Heart left ventricle (tissue), 16 donors: ENCODE data around the gene ANKRD11. TPM values are rescaled to one million over a fixed set of nuclear protein-coding genes. Genes with fewer than 3 reads are reported as not detected.
A peak's percentile ranks its signal among the peaks of the same experiment; 100 is the strongest.
"Not testable (repeated sequence)": the region's sequence is repeated elsewhere in the genome, so short reads cannot be mapped to it uniquely, and the experiment has no call there.

Source experiments
- ATAC-seq, 4 donors: fragments of 200-7000 bp; cut with Tn5 transposase; one replicate each; pipeline ENCODE4 v1.9.1; 2020 to 2022; ENCODE audit warnings: moderate library complexity in 4 of 4, mild to moderate bottlenecking in 3 of 4, moderate number of reproducible peaks in 1 of 4
- DNase-seq, 5 donors: peaks; one replicate each; pipeline ENCODE4 v3.0.0-alpha.2; 2020
- H3K27ac ChIP-seq, 12 donors: fragments of 200-600 bp; sonication (generic) in 4 of 12; one replicate each; pipeline versions ENCODE4 v1.5.0 to v1.8.0; 2016 to 2022; ENCODE audit warnings: mild to moderate bottlenecking in 2 of 12
- H3K27me3 ChIP-seq, 9 donors: fragments of 200-600 bp; sonication (generic) in 2 of 9; one replicate each; pipeline versions ENCODE4 v1.5.1 to v1.8.0; 2016 to 2022; ENCODE audit warnings: mild to moderate bottlenecking in 3 of 9
- H3K36me3 ChIP-seq, 9 donors: fragments of 200-600 bp; sonication (generic) in 2 of 9; one replicate each; pipeline versions ENCODE4 v1.5.0 to v1.8.0; 2018 to 2022; ENCODE audit warnings: mild to moderate bottlenecking in 2 of 9
- H3K4me1 ChIP-seq, 12 donors: fragments of 200-600 bp; sonication (generic) in 4 of 12; one replicate each; pipeline versions ENCODE4 v1.5.0 to v1.8.0; 2016 to 2022; ENCODE audit warnings: mild to moderate bottlenecking in 3 of 12
- H3K4me3 ChIP-seq, 12 donors: fragments of 200-600 bp; sonication (generic) in 4 of 12; one replicate each; pipeline versions ENCODE4 v1.5.0 to v1.8.0; 2017 to 2022; ENCODE audit warnings: mild to moderate bottlenecking in 9 of 12, moderate library complexity in 4 of 12
- H3K9me3 ChIP-seq, 12 donors: fragments of 200-600 bp; sonication (generic) in 4 of 12; one replicate each; pipeline versions ENCODE4 v1.5.0 to v1.8.0; 2016 to 2022; ENCODE audit warnings: mild to moderate bottlenecking in 1 of 12
- CTCF ChIP-seq, 12 donors: fragments of 200-600 bp; sonication (generic) in 4 of 12; IDR thresholded peaks; one replicate each; pipeline versions ENCODE4 v1.5.0 to v1.8.0; 2018 to 2022; ENCODE audit warnings: antibody characterized with exemption in 12 of 12, mild to moderate bottlenecking in 5 of 12
- POLR2A ChIP-seq, 2 donors: fragments of 450-650 bp; IDR thresholded peaks; one replicate each; pipeline ENCODE4 v1.6.1; 2017; ENCODE audit warnings: antibody characterized with exemption in 2 of 2, mild to moderate bottlenecking in 2 of 2, moderate library complexity in 2 of 2
- WGBS, 4 donors: extraction: QIAGEN DNeasy Blood & Tissue Kit in 2 of 4; methylation state at CpG; one replicate each; pipeline versions ENCODE4 v1.1.5 to v1.1.7; 2013 to 2018; 5-methylcytosine and 5-hydroxymethylcytosine counted together
- intact Hi-C, 10 donors: fragments of 100-400 bp; cut with DNase I; formaldehyde crosslinking; loops; one replicate each; pipeline versions ENCODE4 v1.11.1 to v1.14.2; 2022
- polyA plus RNA-seq, 2 donors: library from polyadenylated mRNA; stranded (reverse); fragments of 200-250 nt; gene quantifications; one replicate each; pipeline ENCODE4 v1.2.3, GENCODE V29; 2013
- total RNA-seq, 9 donors: library from RNA; depleted of rRNA in 2 of 9; stranded (reverse); fragments of >200 nt in 2 of 9; fragmentation: NEBNext Ultra II Directional in 3 of 9; extraction: Animal tissue kit (Norgen Biotek cat#: 25700) in 3 of 9; gene quantifications; one replicate each; pipeline versions ENCODE4 v1.1.0 to v1.2.4, GENCODE V29; 2016 to 2023
- donor health status: ischemic (EF 13 %, LVEDD 7.1; RV severe dilation, severe dysfunction).
- donor health status: healthy with polysubstance abuse.
- donor health status: DM: no; HTN: yes; CAD: no.
- donor health status: DM: no; HTN: no; CAD: no.
- donor health status: ischemic (EF 25% LVEDD 6.9; RV normal size, moderate dysfunction).
- donor health status: ischemic (EF 25% LVEDD 5.7; RV mildly dilated, moderate dysfunction).
- donor health status: healthy.
- donor health status: DM: yes; HTN: yes; CAD: no.
- donor health status: ischemic (EF 35%, LVEDD 5.7; RV mildly dilated, moderate dysfunction).
- donor health status: nonischemic (EF 11% LVEDD 7.7; RV severe dilation, severe dysfunction).
- donor health status: DM: yes; HTN: yes; CAD: no.
- donor health status: PGD.
- donor health status: ischemic (EF 29% LVEDD 5.4; RV normal size, mild dysfunction).
- donor health status: nonischemic (EF 23%, LVEDD 6.1; RV moderate dilation, normal function).

The ANKRD11 gene
- total and polyA plus RNA-seq, 11 donors, result 53.6 to 123 (median 67.7) TPM

DNA sequence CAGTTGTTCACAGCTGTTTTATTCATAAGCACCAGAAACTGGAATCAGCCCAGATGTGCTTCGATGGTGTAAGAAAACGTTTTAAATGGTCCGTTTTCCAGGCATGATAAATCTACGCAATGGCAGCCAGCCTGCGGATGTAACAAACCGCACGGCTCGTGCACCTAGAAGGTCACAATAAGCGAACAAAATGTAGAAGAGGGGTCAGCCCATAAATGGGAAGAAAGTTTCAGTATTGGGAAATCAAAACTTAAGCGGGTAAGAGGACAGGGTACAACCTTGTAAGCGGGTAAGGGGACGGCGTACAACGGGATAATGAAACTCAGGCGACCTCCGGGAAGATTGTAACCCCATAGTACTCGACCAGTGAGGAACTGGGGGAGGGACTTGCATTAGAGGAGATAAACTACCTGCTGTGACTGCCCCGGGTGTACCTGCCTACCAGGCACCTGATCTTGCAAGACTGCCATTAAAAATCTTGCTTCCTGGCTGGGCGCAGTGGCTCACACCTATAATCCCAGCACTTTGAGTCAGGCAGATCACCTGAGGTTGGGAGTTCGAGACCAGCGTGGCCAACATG is 66.6 kb downstream of the ANKRD11 start:
- Histone ChIP-seq H3K27ac (peak overlapping the region in 1 of 12 donors; percentile 39), H3K9me3 (no peaks in the 10 kb centered on the region), H3K36me3 (peaks cover 0 to 4% (median 0%) of the 10 kb centered on the region in 9 donors), H3K4me1 (peaks cover 7 to 66% (median 44%) of the 10 kb centered on the region in 12 donors), H3K27me3 (no peaks in the 10 kb centered on the region), H3K4me3 (no peak overlapping the region)
- ATAC-seq, result no peak
- TF ChIP-seq POLR2A (IDR thresholded peaks at IDR 0.05), result no peak
- TF ChIP-seq CTCF (IDR thresholded peaks at IDR 0.05), result no peak
- intact Hi-C loops, result no loop called here
- WGBS, 4 donors, result 80 to 86% (median 84%) methylated on average over 21 of the region's 21 CpGs
- peak in 1 of 5 donors; percentile 7 for DNase-seq

DNA sequence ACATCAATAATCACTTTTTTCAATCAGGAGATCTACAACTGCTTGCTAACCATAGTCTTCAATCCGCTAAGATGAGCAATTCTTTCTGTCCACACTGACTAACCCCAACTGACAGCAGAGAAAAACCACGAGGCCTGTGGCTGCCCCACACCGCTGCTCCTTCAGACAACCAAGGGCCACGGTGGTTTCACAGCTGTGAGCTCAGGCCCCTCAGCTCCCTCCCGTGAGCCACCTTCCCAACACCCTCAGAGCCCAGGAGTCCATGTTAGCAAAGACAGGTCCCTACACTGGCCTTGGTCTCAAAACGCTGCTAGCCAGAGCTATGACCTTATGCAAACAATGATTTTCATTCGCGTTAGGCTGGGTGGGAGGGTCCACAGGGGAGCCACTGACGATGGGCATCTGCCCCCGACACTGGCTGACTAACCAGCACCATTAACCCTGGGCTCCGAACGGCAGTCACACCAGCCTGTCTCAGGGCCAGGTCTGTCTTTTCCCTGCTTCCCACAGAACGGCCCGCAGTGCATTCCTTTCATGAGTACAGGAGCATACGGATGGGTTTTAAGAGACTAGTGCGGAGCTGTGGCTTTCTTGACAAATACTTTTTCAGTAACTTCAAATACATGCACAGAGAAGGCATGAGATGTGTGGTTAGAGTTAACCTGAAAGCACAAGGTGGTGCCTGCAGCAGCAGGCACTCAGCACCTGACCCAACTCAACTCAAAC is 67.3 kb downstream of the ANKRD11 start:
- H3K4me3 ChIP-seq, result peak overlapping the region in 1 of 12 donors; percentile 1
- DNase-seq (peak in 1 of 5 donors; percentile 44), ATAC-seq (peak; percentile 23 to 53 (median 48))
- no peak for TF ChIP-seq POLR2A (IDR thresholded peaks at IDR 0.05)
- no peak for TF ChIP-seq CTCF (IDR thresholded peaks at IDR 0.05)
- WGBS, 4 donors, result 32 to 43% (median 37%) methylated on average over 14 to 16 of the region's 16 CpGs
- peaks cover 0 to 4% (median 0%) of the 10 kb centered on the region in 9 donors for H3K36me3 ChIP-seq
- intact Hi-C loops, result no loop called here
- H3K9me3 ChIP-seq, result no peaks in the 10 kb centered on the region
- H3K4me1 ChIP-seq, result peaks cover 7 to 66% (median 46%) of the 10 kb centered on the region in 12 donors
- H3K27ac ChIP-seq, result peak overlapping the region in 8 of 12 donors; percentile 4 to 44 (median 29)
- H3K27me3 ChIP-seq, result no peaks in the 10 kb centered on the region

GRCh38 chr16:89422527-89422904 is 67.8 kb downstream of the ANKRD11 start:
- peak in 2 of 5 donors; percentile 43 to 44 for DNase-seq
- Histone ChIP-seq H3K27me3 (no peaks in the 10 kb centered on the region), H3K4me3 (no peak overlapping the region), H3K9me3 (no peaks in the 10 kb centered on the region), H3K4me1 (peaks cover 7 to 72% (median 51%) of the 10 kb centered on the region in 12 donors), H3K36me3 (peaks cover 0 to 5% (median 0%) of the 10 kb centered on the region in 9 donors), H3K27ac (peak overlapping the region in 7 of 12 donors; percentile 4 to 44 (median 37))
- 20 to 31% (median 25%) methylated on average over 12 of the region's 12 CpGs for WGBS, 4 donors
- ATAC-seq, result peak; percentile 48 to 72 (median 66)
- intact Hi-C loops, result no loop called here
- TF ChIP-seq CTCF (IDR thresholded peaks at IDR 0.05), result no peak
- no peak for TF ChIP-seq POLR2A (IDR thresholded peaks at IDR 0.05)

DNA sequence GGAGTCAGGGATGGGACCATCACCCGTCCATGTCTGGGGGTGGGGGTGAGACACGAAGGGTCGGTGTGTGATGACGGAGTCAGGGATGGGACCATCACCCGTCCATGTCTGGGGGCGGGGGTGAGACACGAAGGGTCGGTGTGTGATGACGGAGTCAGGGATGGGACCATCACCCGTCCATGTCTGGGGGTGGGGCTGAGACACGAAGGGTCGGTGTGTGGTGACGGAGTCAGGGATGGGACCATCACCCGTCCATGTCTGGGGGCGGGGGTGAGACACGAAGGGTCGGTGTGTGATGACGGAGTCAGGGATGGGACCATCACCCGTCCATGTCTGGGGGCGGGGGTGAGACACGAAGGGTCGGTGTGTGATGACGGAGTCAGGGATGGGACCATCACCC is 69.1 kb downstream of the ANKRD11 start:
- WGBS, 4 donors, result 95 to 96% (median 96%) methylated on average over 7 to 17 of the region's 23 CpGs; no CpG with 5 or more reads in 1 of the 4 donors
- ATAC-seq, H3K27ac ChIP-seq, H3K27me3 ChIP-seq, DNase-seq, H3K9me3 ChIP-seq, H3K4me3 ChIP-seq, intact Hi-C loops, H3K36me3 ChIP-seq: not testable (repeated sequence)
- H3K4me1 ChIP-seq, result peaks cover 7 to 76% (median 58%) of the 10 kb centered on the region in 12 donors
